ENCODE results near the gene PPP6R2.
A peak's percentile ranks its signal among the peaks of the same experiment; 100 is the strongest.

Gene PPP6R2

DNA sequence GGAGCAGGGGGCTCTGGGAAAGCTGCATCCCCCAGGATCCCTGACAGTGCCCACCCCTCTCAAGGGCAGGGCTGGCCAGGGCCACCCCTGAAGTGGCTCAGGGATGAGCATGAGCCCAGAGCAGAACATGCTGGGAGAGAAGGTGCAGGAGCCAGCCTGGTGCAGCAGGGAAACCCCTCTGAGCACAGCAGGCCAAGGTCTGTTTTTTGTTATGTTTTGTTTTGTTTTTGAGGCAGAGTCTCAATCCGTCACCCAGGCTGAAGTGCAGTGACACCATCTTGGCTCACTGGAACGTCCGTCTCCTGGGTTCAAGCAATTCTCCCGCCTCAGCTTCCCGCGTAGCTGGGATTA, 132.5 kb downstream of the PPP6R2 start:
- Histone ChIP-seq H3K9me3 (ENCODE audit: severe bottlenecking) (no peaks in the 10 kb centered on the region), H3K36me3 (peaks cover 3% of the 10 kb centered on the region; the same call in 1 of the 2 replicates), H3K4me3 (ENCODE audit: low read depth, low read length) (peak overlapping the region; percentile 53), H3K27me3 (ENCODE audit: insufficient read depth, low read depth, severe bottlenecking) (no peaks in the 10 kb centered on the region), H3K27ac (peak overlapping the region; percentile 81)
- TF ChIP-seq, protein P1, sequence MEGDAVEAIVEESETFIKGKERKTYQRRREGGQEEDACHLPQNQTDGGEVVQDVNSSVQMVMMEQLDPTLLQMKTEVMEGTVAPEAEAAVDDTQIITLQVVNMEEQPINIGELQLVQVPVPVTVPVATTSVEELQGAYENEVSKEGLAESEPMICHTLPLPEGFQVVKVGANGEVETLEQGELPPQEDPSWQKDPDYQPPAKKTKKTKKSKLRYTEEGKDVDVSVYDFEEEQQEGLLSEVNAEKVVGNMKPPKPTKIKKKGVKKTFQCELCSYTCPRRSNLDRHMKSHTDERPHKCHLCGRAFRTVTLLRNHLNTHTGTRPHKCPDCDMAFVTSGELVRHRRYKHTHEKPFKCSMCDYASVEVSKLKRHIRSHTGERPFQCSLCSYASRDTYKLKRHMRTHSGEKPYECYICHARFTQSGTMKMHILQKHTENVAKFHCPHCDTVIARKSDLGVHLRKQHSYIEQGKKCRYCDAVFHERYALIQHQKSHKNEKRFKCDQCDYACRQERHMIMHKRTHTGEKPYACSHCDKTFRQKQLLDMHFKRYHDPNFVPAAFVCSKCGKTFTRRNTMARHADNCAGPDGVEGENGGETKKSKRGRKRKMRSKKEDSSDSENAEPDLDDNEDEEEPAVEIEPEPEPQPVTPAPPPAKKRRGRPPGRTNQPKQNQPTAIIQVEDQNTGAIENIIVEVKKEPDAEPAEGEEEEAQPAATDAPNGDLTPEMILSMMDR (IDR thresholded peaks at IDR 0.05; ENCODE audit: low read depth, low read length): no peak
- no peak for DNase-seq

DNA sequence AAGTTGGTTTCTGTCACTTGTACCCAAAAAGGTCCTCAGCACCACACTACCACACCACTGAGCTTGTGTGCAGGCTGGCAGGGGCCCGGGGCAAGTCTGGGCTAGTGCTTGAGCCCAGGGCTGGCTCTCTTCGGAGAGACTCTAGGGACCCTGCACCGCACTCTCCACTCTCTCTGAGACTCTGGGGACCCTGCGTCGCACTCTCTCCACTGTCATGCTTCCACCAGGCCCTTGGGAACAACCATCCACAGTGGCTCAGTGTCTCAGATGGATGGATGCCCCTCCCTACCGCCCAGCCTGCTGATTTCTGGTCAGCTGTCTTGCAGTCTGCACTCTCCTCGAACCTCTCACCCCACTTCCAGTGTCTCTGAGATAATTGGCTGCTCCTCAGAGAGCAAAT, 133.7 kb downstream of the PPP6R2 start:
- DNase-seq: no peak
- no peak overlapping the region for H3K4me3 ChIP-seq (ENCODE audit: low read depth, low read length)
- H3K27ac ChIP-seq: peak overlapping the region; percentile 58
- TF ChIP-seq, protein P1 (IDR thresholded peaks at IDR 0.05; ENCODE audit: low read depth, low read length): no peak
- H3K27me3 ChIP-seq (ENCODE audit: insufficient read depth, low read depth, severe bottlenecking): no peaks in the 10 kb centered on the region
- peaks cover 5% of the 10 kb centered on the region for H3K9me3 ChIP-seq (ENCODE audit: severe bottlenecking)
- H3K36me3 ChIP-seq: peaks cover 3% of the 10 kb centered on the region; the same call in 1 of the 2 replicates

DNA sequence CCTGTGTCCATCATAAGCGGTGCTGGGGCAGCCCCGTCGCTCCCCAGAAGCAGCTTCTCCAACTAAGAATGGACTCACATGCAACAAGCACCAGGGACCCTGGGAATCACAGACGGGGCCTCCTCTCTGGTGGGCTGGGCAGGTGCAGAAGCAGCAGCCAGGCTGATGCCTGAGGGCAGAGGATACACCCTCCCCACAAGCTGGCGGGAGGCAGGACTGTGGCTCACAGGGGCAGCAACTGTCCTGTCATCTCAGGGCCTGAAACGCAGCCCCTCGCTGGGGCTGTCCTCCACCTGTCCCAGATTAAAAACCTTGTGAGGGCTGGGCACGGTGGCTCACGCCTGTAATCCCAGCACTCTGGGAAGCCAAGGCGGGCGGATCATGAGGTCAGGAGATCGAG, 134.8 kb downstream of the PPP6R2 start:
- no peak for DNase-seq
- no peak overlapping the region for H3K4me3 ChIP-seq (ENCODE audit: low read depth, low read length)
- TF ChIP-seq, protein P1 (IDR thresholded peaks at IDR 0.05; ENCODE audit: low read depth, low read length): no peak
- H3K27ac ChIP-seq: no peak overlapping the region
- peaks cover 5% of the 10 kb centered on the region for H3K9me3 ChIP-seq (ENCODE audit: severe bottlenecking)
- H3K36me3 ChIP-seq: no peaks in the 10 kb centered on the region
- no peaks in the 10 kb centered on the region for H3K27me3 ChIP-seq (ENCODE audit: insufficient read depth, low read depth, severe bottlenecking)

DNA sequence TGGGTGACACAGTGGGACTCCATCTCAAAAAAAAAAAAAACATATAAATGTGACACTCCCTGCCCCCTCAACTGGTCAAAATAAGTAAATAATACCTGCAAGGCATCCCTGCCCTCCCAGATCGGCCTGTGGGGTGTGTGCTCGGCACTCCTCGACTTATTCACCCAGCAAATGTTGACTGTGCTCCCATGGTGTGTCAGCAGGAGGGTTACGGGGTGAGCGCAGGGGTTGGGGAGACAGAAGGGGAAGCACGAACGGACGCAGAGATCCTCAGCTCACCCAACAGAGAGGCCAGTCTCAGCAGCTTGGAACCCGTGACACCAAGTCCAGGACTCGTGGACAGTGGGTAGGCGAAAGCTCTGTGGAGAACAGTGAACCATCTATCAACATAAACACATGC, 136.6 kb downstream of the PPP6R2 start:
- TF ChIP-seq, protein P1 (IDR thresholded peaks at IDR 0.05; ENCODE audit: low read depth, low read length): no peak
- DNase-seq: no peak
- no peaks in the 10 kb centered on the region for H3K27me3 ChIP-seq (ENCODE audit: insufficient read depth, low read depth, severe bottlenecking)
- peaks cover 5% of the 10 kb centered on the region for H3K9me3 ChIP-seq (ENCODE audit: severe bottlenecking)
- no peak overlapping the region for H3K4me3 ChIP-seq (ENCODE audit: low read depth, low read length)
- H3K27ac ChIP-seq: no peak overlapping the region
- no peaks in the 10 kb centered on the region for H3K36me3 ChIP-seq

DNA sequence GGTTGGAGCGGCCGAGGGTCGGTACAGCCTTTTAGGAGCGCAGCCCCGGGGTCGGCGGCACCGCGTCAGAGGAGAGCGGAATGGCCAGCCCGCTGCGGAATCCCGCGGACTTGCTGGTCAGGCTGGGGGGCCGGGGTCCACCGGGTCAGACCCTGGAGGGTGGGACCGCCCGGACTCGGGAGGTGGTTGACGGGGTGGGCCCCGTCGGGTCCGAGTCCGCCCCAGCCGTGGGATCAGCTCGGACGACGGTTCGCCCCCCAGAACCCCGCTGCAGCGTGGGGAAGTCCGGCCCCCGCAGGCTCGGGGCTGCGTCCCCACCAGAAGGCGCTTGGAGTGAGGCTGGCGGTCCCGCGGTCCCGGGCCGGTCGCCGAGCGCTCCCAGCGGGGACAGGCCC, 137.9 kb downstream of the PPP6R2 start:
- Histone ChIP-seq H3K36me3 (no peaks in the 10 kb centered on the region), H3K27me3 (ENCODE audit: insufficient read depth, low read depth, severe bottlenecking) (no peaks in the 10 kb centered on the region), H3K27ac (no peak overlapping the region), H3K4me3 (ENCODE audit: low read depth, low read length) (no peak overlapping the region), H3K9me3 (ENCODE audit: severe bottlenecking) (peaks cover 5% of the 10 kb centered on the region)
- no peak for DNase-seq
- TF ChIP-seq, protein P1 (IDR thresholded peaks at IDR 0.05; ENCODE audit: low read depth, low read length): no peak

DNA sequence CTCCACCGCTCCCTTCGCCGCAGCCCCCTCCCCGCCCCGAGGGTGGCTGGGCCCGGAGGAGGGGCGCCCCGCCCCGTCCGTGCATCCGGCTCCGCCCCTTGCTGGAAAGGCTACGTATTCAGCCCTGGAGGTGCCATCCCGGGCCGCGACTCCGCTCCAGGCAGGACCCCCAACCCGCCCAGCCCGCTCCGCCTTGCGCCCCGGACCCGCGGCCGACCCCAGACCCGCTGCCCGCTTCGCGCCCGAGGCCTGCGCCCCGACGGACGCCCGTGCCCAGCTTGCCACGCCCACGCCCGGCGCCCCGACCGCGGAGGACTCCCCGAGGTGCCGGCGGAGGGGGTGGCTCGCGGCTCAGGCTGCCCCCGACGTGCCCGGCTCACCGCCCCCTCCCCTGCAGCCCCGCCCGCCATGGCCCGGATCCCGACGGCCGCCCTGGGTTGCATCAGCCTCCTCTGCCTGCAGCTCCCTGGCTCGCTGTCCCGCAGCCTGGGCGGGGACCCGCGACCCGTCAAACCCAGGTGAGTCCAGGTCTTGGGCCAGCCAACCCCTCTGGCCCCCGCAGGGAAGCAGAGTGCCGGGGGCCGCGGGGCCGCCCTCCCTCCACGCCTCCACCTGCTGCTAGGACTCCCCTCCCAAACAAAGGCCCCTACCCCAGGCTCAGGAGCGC, 138.4 kb downstream of the PPP6R2 start, which contains the start of gene ADM2:
Gene ADM2, plus strand, starts transcription at position 104 of the 667 bp plus-strand sequence. Its CDS starts 305 bp downstream, at position 409.
- H3K9me3 ChIP-seq (ENCODE audit: severe bottlenecking): peaks cover 5% of the 10 kb centered on the region
- TF ChIP-seq, protein P1 (IDR thresholded peaks at IDR 0.05; ENCODE audit: low read depth, low read length): no peak
- no peak within 1 kb of the TSS for H3K27ac ChIP-seq
- DNase-seq: no peak
- no peaks in the 10 kb centered on the region for H3K36me3 ChIP-seq
- H3K4me3 ChIP-seq (ENCODE audit: low read depth, low read length): no peak within 1 kb of the TSS
- H3K27me3 ChIP-seq (ENCODE audit: insufficient read depth, low read depth, severe bottlenecking): no peaks in the 10 kb centered on the region

All from WERI-Rb-1 (cell line).